ENCODE data around the gene ATP13A5. TPM values are rescaled to one million over a fixed set of nuclear protein-coding genes. Genes with fewer than 3 reads are reported as not detected.

ATP13A5 gene
- total RNA-seq, 1 experiment from 2014 or later: not detected

- in situ Hi-C loops (cut with HindIII; ENCODE audit: low sequenced_read_pairs): no loop called here
- no peak for DNase-seq (ENCODE audit: low spot score)
Observed at GRCh38 chr3:193295985-193296384, 82.6 kb downstream of the ATP13A5 start.

GRCh38 chr3:193292386-193292785, 86.2 kb downstream of the ATP13A5 start:
- no peak for DNase-seq (ENCODE audit: low spot score)
- in situ Hi-C loops (cut with HindIII; ENCODE audit: low sequenced_read_pairs): no loop called here

- no peak for DNase-seq (ENCODE audit: low spot score)
- in situ Hi-C loops (cut with HindIII; ENCODE audit: low sequenced_read_pairs): no loop called here
Observed at GRCh38 chr3:193271101-193271840, 107.3 kb downstream of the ATP13A5 start.

GRCh38 chr3:193270451-193270850, 108.1 kb downstream of the ATP13A5 start:
- in situ Hi-C loops (cut with HindIII; ENCODE audit: low sequenced_read_pairs): no loop called here
- no peak for DNase-seq (ENCODE audit: low spot score)

GRCh38 chr3:193269343-193270028, 109.1 kb downstream of the ATP13A5 start:
- in situ Hi-C loops (cut with HindIII; ENCODE audit: low sequenced_read_pairs): no loop called here
- no peak for DNase-seq (ENCODE audit: low spot score)

GRCh38 chr3:193262707-193263106, 115.8 kb downstream of the ATP13A5 start:
- in situ Hi-C loops (cut with HindIII; ENCODE audit: low sequenced_read_pairs): no loop called here
- DNase-seq (ENCODE audit: low spot score): no peak

GRCh38 chr3:193261970-193262369, 116.6 kb downstream of the ATP13A5 start:
- in situ Hi-C loops (cut with HindIII; ENCODE audit: low sequenced_read_pairs): no loop called here

GRCh38 chr3:193253986-193254660, 124.4 kb downstream of the ATP13A5 start:
- no peak for DNase-seq (ENCODE audit: low spot score)
- in situ Hi-C loops (cut with HindIII; ENCODE audit: low sequenced_read_pairs): no loop called here

More at GRCh38 chr3:193261970-193262369, 116.6 kb downstream of the ATP13A5 start:
- DNase-seq (ENCODE audit: low spot score): no peak

GRCh38 chr3:193250492-193250891, 128.1 kb downstream of the ATP13A5 start:
- DNase-seq (ENCODE audit: low spot score): no peak
- in situ Hi-C loops (cut with HindIII; ENCODE audit: low sequenced_read_pairs): no loop called here

- no peak for DNase-seq (ENCODE audit: low spot score)
- in situ Hi-C loops (cut with HindIII; ENCODE audit: low sequenced_read_pairs): no loop called here
Observed at GRCh38 chr3:193248848-193249468, 129.6 kb downstream of the ATP13A5 start.

GRCh38 chr3:193243571-193243970, 135.0 kb downstream of the ATP13A5 start:
- no peak for DNase-seq (ENCODE audit: low spot score)
- in situ Hi-C loops (cut with HindIII; ENCODE audit: low sequenced_read_pairs): no loop called here

GRCh38 chr3:193241716-193242115, 136.8 kb downstream of the ATP13A5 start:
- DNase-seq (ENCODE audit: low spot score): no peak
- in situ Hi-C loops (cut with HindIII; ENCODE audit: low sequenced_read_pairs): no loop called here

- in situ Hi-C loops (cut with HindIII; ENCODE audit: low sequenced_read_pairs): no loop called here
- DNase-seq (ENCODE audit: low spot score): peak; percentile 34
Observed at GRCh38 chr3:193240850-193241706, 137.5 kb downstream of the ATP13A5 start, which contains the start of gene PLAAT1. Gene PLAAT1 (plus strand): TSS chr3:193241222. CDS start chr3:193255651, 14,429 bp downstream.

GRCh38 chr3:193240436-193240849, 138.1 kb downstream of the ATP13A5 start:
- in situ Hi-C loops (cut with HindIII; ENCODE audit: low sequenced_read_pairs): no loop called here
- no peak for DNase-seq (ENCODE audit: low spot score)

GRCh38 chr3:193237030-193237429, 141.5 kb downstream of the ATP13A5 start:
- no peak for DNase-seq (ENCODE audit: low spot score)
- in situ Hi-C loops (cut with HindIII; ENCODE audit: low sequenced_read_pairs): no loop called here

GRCh38 chr3:193236599-193236998, 142.0 kb downstream of the ATP13A5 start:
- no peak for DNase-seq (ENCODE audit: low spot score)
- in situ Hi-C loops (cut with HindIII; ENCODE audit: low sequenced_read_pairs): no loop called here

GRCh38 chr3:193231201-193231600, 147.4 kb downstream of the ATP13A5 start:
- in situ Hi-C loops (cut with HindIII; ENCODE audit: low sequenced_read_pairs): no loop called here
- DNase-seq (ENCODE audit: low spot score): no peak

GRCh38 chr3:193230610-193231009, 147.9 kb downstream of the ATP13A5 start:
- DNase-seq (ENCODE audit: low spot score): no peak
- in situ Hi-C loops (cut with HindIII; ENCODE audit: low sequenced_read_pairs): no loop called here

Data from G401 (cell line).